NCI-H2081 (cell line): Measurements from ENCODE around the gene ADRM1.

Experiments
- DNase-seq, 2 experiments: peaks; one replicate each; lab custom pipeline; 2025; lab: John Stamatoyannopoulos, UW

Gene ADRM1

DNA sequence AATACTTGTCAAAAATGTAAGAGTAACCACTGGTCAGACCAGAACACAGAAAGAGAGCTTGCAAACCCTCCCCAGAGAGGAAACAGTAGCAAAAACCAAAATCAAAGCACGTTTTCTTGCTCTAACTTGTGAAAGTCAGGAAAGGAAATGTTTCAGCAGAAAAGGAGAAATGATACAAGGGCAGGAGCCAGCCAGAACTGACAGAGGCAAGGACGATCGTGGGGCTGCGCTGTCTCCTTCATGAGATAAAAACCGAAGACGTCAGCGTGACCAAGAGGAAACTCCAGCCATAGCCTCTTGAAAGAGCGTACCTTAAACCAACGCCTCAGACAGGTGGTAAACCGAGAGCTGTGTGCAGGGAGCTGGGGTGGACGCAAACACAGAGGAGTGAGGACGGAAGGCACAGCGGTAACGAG lies 36.9 kb downstream of the ADRM1 start:
- DNase-seq, result no peak

DNA sequence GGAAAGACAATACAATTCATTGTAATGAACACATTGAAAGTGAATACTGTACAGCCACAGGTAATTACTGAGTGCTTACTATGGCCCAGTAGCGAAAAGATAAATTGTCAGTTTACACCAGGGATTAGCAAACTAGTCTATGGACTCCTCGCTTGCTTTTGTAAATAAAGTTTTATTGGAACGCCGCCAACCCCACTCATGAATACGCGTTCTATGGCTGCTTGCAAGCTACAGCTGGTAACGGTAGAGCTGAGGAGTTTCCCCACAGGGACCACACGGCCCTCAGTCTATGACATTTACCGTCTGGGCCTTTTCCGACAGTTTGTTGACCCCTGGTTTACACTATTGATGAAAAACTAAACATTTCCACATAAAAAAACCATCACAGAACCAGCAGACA lies 40.1 kb downstream of the ADRM1 start:
- DNase-seq, result peak; percentile 20 to 55

- DNase-seq, result no peak
These were observed 41.3 kb downstream of the ADRM1 start for GRCh38 chr20:62344092-62344491.

DNA sequence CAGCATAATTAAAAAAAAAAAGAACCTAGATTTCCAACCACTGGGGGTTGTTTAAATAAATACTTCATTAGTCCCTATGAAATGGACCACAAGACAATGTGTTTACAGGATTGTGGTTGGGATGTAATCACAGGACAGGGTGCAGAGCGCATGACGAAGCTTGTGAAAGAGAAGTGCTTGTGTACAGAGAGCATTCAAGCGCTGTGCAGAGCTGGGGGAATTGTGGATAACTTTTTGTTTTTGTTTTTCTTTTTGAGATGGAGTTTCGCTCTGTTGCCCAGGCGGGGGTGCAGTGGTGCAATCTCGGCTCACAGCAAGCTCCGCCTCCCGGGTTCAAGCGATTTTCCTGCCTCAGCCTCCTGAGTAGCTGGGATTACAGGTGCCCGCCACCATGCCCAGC lies 42.0 kb downstream of the ADRM1 start:
- no peak for DNase-seq

GRCh38 chr20:62345681-62346370 lies 43.0 kb downstream of the ADRM1 start:
- DNase-seq, result no peak

DNA sequence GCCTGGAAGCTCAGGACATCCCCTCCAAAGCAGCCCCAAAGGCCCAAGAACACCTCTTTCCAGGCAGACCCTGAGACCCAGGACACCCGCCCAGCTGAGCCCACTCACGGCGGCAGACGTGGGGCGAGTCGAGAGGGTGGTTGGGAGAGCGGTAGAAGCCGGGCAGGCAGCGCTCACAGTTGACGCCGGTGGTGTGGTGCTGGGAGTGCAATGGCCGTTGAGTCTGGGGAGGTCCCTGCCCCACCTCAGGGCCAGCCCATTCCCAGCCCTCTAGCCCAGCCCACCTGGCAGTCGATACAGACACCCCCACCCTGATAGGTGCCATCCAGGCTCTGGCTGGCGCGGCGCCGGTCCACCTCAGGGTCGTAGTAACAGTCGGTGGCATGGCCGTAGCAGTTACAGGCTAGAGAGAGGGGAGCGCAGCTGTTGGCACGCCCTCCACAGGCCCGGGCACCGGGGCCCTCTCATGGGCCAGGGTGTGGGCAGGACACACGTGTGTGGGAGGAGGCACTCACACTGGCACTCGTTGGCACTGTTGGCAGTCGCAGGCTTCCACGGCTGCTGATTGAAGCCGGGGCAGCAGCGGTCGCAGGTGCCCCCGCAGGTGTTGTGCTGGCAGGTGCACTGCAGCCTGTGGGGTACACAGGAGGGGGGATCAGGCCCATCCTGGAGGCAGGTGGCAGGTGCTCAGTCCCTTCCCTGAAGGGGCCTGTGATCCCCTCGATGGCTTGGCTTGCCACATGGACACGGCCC lies 43.8 kb downstream of the ADRM1 start:
- peak in 1 of 2 experiments; percentile 12 for DNase-seq

- no peak for DNase-seq
These were observed 44.3 kb downstream of the ADRM1 start for GRCh38 chr20:62347151-62347404.

- DNase-seq, result no peak
These were observed 44.6 kb downstream of the ADRM1 start for GRCh38 chr20:62347445-62347844.

- DNase-seq, result no peak
These were observed 45.8 kb downstream of the ADRM1 start for GRCh38 chr20:62348604-62349003.

DNA sequence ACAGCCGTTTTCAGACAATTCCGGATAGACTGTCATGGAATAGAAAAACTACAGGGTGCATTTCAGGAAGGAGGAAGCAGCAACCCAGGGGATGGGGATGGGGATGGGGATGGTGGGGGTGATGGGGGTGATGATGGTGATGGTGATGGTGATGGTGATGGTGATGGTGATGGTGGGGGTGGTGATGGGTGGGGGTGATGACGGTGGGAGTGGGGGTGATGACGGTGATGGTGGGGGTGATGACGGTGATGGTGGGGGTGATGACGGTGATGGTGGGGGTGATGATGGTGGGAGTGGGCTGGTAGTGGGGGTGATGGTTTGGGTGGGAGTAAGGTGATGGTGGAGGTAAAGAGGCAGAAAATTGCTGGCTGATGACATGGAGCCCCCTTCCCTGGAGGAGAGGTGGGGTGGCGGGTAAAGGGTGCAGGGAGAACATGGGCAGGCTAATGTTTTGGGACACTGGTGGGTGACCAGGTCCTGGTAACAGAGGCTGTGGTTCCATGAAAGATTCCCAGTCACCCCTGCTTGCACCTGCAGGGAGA lies 46.8 kb downstream of the ADRM1 start:
- no peak for DNase-seq

DNA sequence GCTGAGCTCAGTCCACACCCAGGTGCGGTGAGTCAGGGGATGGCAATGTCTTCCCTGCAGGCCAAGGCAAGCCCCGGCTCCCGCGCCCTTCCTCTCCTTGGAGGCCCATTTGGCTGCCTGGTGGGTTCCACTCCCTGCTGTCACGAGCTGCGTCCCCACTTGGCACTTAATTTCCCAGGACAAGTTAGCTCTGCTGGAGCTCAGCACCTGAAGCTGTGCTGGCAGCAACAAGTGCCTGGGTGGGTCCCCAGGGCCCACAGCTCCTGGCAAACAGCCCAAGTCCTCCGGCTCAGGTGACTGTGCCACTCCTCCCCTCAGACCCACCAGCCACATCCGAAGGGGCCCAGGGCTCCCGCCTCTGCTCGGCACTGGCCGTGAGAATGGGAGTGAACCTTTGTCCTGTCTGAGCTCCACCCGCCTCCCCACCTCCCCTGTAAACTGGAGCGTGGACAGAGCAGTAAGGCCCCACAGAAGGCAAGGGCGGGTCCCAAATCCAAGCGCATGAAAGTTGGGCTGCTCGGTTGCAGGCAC lies 47.4 kb downstream of the ADRM1 start:
- DNase-seq, result peak in 1 of 2 experiments; percentile 57

DNA sequence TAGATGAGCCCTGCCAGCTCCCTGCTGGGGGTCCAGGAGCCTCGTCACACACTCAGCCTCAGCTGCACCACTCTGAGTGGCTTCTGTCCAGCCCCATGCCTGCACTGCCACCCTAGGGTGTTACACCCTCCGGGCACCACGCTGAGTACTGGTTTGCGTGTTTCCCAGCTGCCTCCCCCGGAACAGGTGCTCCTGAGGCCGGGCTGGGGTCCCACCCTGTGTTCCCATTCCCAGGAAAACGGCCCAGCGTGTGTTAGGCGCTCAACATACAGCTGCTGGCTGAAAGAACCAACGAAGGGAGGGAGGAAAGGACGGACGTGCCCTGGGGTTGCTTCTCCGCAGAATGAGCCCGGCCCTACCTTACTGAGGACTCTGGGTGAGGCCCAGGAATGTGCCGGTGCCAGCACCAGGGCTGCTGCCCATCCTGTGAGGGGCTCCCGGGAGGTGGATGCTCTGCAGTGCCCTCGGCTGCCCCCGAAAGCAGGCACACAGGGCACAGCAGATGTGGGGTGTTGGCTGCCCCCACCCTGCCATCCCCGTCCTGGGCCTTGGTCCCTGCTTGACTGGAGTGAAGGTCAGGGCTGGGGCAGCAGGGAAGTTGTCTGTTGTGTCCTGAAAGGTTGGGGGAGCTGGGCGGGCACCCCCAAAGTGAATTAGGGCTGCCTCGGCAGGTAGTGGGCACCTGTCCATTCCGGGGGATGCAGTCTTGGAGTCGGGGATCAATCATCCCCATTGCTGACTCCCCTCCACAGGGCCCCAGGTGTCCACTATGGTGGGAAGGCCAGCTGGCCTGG lies 48.0 kb downstream of the ADRM1 start:
- DNase-seq, result peak in 1 of 2 experiments; percentile 56

DNA sequence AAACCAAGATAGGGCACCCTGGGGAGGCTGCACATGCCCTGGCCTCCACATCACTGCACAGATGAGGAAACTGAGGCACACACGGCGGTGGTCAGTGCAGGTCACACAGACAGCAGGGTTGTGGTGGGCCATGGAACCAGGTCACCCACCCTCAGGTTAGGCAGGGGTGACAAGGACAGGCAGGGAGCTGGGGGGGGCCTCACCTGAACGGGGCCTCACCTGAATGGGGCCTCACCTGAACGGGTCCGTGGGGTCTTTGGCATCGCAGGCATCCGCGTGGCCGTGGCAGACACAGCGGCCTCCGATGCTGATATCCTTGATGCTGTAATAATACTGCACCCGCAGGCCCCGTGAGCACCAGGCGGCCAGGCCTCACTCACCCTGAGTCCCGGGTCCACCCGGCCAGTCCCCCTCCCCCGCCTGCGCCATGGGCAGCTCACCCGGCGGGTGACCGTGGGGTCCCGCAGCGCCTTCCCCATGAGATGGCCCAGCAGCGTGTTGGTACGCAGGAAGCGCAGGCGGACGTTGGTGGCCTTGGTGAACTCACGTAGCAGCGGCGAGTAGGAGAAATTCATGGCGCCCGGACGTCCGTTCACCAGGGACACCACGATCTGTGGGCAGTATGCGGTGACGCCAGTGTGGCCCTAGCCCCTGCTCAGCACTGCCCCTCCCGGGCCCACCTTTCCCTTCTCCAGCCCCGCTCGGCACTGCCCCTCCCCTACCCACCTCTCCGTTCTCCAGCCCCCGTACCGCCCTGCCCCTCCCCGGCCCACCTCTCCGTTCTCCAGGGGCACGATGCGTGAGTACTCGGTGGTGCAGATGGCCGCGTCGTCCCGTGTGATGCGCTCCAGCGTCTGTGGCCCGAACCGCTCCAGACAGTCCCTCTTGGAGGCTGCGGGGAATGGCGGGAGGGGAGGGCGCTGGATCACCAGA lies 48.9 kb downstream of the ADRM1 start:
- no peak for DNase-seq

DNA sequence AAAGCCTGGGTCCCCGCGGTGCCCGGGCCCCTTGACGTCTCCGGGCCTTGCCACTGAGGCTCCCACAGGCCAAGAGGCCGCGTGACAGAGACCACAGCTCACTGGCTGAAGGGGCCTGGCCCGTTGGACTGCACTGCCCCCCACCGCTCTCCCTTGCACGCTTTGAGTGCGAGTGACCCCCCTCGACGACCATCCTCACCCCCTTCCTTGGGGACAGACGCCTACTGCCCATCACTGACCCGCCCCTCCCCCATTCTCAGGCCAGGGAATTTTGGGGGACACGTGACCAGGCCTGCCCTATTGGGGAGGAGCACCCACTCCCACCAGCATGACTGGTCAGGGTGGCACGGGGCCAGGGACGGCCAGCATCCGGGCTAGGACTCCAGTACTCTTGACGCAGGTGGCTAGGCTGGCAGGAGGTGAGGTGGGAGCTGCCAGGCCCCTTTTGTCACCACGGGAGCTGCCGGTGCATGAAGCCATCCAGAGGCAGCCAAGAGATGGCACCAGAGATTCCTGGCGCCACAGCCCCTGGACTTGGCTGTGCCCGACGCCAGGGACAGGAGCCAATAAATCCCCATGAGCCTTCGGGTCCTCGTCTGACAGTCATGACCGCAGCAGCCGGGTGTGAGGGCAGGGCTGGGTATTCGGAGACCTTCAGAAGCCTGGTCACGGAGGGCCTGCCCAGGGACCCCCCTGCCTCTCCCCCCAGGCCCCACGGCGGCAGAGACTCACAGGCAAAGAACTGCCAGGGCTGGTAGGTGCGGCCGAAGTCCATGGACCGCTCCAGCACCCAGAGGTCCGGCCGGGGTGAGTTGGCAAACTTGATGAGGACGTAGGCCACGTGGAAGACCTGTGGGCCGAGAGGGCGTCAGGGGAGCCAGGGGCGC lies 49.8 kb downstream of the ADRM1 start:
- DNase-seq, result peak; percentile 39 to 73

DNA sequence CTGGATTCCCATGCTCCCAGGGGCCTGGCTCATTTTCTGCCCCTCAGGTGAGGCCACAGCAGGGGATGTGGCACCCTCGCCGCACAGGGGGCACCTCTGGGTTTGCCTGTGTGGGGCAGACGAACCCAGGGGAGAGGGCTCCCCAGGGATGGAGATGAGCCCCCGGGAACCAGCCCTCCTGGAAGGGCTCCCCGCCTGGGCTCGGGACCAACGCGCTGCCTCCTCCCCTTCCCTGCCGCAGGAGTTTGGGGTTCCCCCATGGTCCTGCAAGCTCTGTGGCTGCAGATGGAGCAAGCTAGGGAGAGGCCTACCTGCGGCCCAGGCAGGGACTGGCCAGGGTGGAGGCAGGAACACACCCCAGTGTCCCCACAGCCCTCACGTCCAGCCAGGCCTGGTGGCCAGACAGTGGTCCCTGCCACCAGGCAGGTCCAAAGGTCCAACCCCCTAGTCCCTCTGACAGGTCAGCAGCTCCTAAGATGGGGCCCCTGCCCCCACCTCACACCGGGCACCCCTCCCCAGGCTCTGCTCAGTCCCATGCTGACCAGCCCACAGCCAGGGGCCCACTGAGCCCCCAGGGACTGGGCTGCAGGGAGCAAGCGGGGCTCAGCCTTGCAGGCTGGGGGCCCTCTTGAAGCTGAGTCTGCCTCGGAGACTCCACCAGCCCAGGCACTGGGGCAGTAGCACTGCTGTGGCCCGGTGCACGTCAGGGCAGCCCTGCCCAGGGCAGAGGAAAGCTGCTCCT lies 50.7 kb downstream of the ADRM1 start:
- DNase-seq, result no peak

DNA sequence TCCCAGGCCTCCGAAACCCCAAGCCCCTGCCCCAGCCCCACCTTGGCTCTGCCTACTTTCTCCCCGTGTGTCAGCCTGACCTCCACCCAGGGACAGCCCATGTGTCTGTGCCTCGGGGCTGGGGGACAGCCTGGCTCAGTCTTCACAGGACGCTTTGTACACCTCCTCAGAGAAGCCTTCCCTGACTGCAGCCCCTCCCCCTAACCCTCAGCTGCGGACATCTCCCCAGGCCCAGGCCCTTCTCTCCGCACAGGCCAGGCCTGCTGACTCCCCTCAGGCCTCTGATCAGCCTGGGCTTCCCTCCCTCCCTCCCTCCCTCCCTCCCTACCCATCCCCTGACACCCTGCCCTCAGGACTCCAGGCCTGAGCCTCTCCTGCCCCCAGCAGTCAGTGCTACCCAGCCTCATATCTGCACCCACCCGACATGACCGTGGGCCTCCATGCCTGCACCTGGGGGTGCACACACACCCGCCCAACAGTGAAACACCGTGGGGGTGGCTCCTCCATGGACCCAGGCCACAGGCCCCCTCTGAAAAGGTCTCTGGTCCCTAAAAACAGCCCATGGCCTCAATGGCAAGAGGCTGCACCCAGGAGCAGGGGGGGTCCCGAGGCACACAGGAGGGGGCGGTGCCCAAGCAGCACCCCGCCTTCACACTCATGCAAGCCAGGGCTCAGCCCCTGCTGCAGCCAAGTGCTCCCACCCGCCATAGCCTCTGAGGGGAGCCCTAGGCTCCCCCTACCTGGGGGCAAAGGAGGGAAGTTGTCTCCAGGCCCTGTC lies 51.4 kb downstream of the ADRM1 start:
- no peak for DNase-seq

- DNase-seq, result no peak
These were observed 52.1 kb downstream of the ADRM1 start for GRCh38 chr20:62354811-62355341.

- no peak for DNase-seq
These were observed 52.7 kb downstream of the ADRM1 start for GRCh38 chr20:62355516-62355877.
